H1 (cell line): ENCODE data around the gene P2RY11. TPM values are rescaled to one million over a fixed set of nuclear protein-coding genes. Genes with fewer than 3 reads are reported as not detected.

Experiments used
- BACH1 ChIP-seq: IDR thresholded peaks from 2 replicates; pipeline ENCODE4 v1.6.1; 2012; ENCODE audit warnings: low read length, improper control_type of control experiment
- JUN ChIP-seq: IDR thresholded peaks from 2 replicates; pipeline ENCODE4 v1.6.1; 2011; ENCODE audit warnings: low read depth, mild to moderate bottlenecking, improper control_type of control experiment, low read length
- SIX5 ChIP-seq: IDR thresholded peaks from 2 replicates; pipeline ENCODE4 v1.6.1; 2011; ENCODE audit warnings: mild to moderate bottlenecking, low read depth, low read length
- polyA plus RNA-seq, 7 experiments: library from polyadenylated mRNA; depleted of rRNA in 3 of 7; stranded (reverse) in 5 of 7; unstranded in 2 of 7; fragments of >200 nt in 5 of 7; fragments of 200-250 nt in 2 of 7; gene quantifications; 1 replicate in 5 of 7; 2 replicates in 1 of 7; 4 replicates in 1 of 7; pipeline versions ENCODE4 v1.2.1 to v1.2.3, GENCODE V29; 2011 to 2013; ENCODE audit warnings: missing spikeins in 2 of 7, mixed read lengths in 2 of 7
- total RNA-seq: library from RNA; stranded (reverse); fragmentation: NEBNext Ultra II Directional; extraction: Animal tissue kit (Norgen Biotek cat#: 25700); gene quantifications from 2 replicates; pipeline ENCODE4 v1.2.1, GENCODE V29; 2021

The P2RY11 gene
- total and polyA plus RNA-seq, 2 of the 8 experiments (the other 6 are each of a cell fraction or from before 2014, with no cell fraction given) = 9.2 to 18.0 TPM

- TF ChIP-seq BACH1 = no peak
- TF ChIP-seq SIX5 = no peak
- no peak for TF ChIP-seq JUN
These were observed 30.0 kb downstream of the P2RY11 start (continued) for GRCh38 chr19:10141479-10141878.
